Smooth muscle cell (in vitro differentiated cells): Measurements from ENCODE around the gene SH2D6. TPM values are rescaled to one million over a fixed set of nuclear protein-coding genes. Genes with fewer than 3 reads are reported as not detected.

Experiments
- DNase-seq: peaks from one replicate; lab custom pipeline; 2025; ENCODE audit not compliant: unreplicated experiment; lab: John Stamatoyannopoulos, UW
- H2AFZ ChIP-seq: fragments of 200-600 bp; sonication (generic); 2 replicates; pipeline ENCODE4 v1.6.0; 2016; ENCODE audit warnings: antibody characterized with exemption, low read depth, mild to moderate bottlenecking
- H3F3A ChIP-seq: fragments of 200-600 bp; sonication (generic); 2 replicates; pipeline ENCODE4 v1.6.0; 2017; ENCODE audit warnings: antibody characterized with exemption, low read depth
- H3K27ac ChIP-seq: fragments of 200-600 bp; sonication (generic); 2 replicates; pipeline ENCODE4 v1.5.1; 2016; ENCODE audit warnings: low read depth, mild to moderate bottlenecking
- H3K27me3 ChIP-seq: fragments of 200-600 bp; sonication (generic); 2 replicates; pipeline ENCODE4 v1.6.1; 2016; ENCODE audit warnings: low read depth, mild to moderate bottlenecking
- H3K36me3 ChIP-seq: fragments of 200-600 bp; sonication (generic); 2 replicates; pipeline ENCODE4 v1.5.1; 2016; ENCODE audit warnings: low read depth
- H3K4me1 ChIP-seq: fragments of 200-600 bp; sonication (generic); 2 replicates; pipeline ENCODE4 v1.5.1; 2016; ENCODE audit warnings: low read depth
- H3K4me2 ChIP-seq: fragments of 200-600 bp; sonication (generic); 2 replicates; pipeline ENCODE4 v1.6.0; 2016; ENCODE audit warnings: mild to moderate bottlenecking
- H3K4me3 ChIP-seq: fragments of 200-600 bp; sonication (generic); 2 replicates; pipeline ENCODE4 v1.5.1; 2016; ENCODE audit warnings: mild to moderate bottlenecking
- H3K79me2 ChIP-seq: fragments of 200-600 bp; sonication (generic); 2 replicates; pipeline ENCODE4 v1.6.0; 2016; ENCODE audit warnings: low read depth, mild to moderate bottlenecking
- H3K9ac ChIP-seq: fragments of 200-600 bp; sonication (generic); 2 replicates; pipeline ENCODE4 v1.6.0; 2016; ENCODE audit warnings: low read depth
- H3K9me3 ChIP-seq: fragments of 200-600 bp; sonication (generic); replicated peaks from 2 replicates; pipeline ENCODE4 v1.5.1; 2016; ENCODE audit warnings: low read depth
- H4K20me1 ChIP-seq: fragments of 200-600 bp; sonication (generic); 2 replicates; pipeline ENCODE4 v1.6.0; 2016; ENCODE audit warnings: low read depth
- CTCF ChIP-seq: fragments of 200-600 bp; sonication (generic); IDR thresholded peaks from 2 replicates; pipeline ENCODE4 v1.5.1; 2017; ENCODE audit warnings: borderline replicate concordance, mild to moderate bottlenecking, antibody characterized with exemption; ENCODE audit not compliant: insufficient read depth, poor library complexity, severe bottlenecking
- WGBS: methylation state at CpG from one replicate; pipeline ENCODE4 v1.1.7; 2016; ENCODE audit warnings: low lambda C conversion rate; 5-methylcytosine and 5-hydroxymethylcytosine counted together
- polyA plus RNA-seq: library from polyadenylated mRNA; unstranded; fragments of >200 nt; fragmentation: Nextera tagmentation; extraction: Ambion mirVana; gene quantifications from 2 replicates; pipeline ENCODE4 v1.2.1, GENCODE V29; 2016
- total RNA-seq: library from RNA; depleted of rRNA; stranded (reverse); fragments of >200 nt; gene quantifications from 2 replicates; pipeline ENCODE4 v1.2.3, GENCODE V29; 2014

SH2D6 gene
- total and polyA plus RNA-seq, 2 experiments from 2014 or later: not detected

DNA sequence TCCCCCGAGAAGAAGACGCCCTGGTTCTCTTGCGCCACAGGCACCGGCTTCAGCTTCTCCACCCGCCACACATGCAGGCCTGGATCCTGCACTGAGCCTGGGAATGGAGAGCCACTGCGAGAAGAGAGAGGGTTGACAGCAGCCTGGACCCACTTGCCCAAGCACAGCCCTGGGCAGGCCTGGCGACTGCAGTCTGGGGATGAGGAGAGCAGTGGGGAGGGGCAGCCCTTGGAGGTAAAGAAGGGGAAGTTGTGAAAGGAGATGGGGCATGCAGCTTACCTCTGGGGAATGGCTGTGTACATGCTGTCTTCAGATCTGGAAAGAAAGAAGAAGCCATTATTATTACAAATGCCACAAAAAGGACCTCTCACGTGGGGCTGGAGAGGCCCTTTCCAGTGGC is 16.7 kb upstream of the SH2D6 start:
- H3K4me3 ChIP-seq: no peak overlapping the region
- H3K4me2 ChIP-seq: no peak overlapping the region
- no peaks in the 10 kb centered on the region for H3K9me3 ChIP-seq
- H3K4me1 ChIP-seq: no peaks in the 10 kb centered on the region
- no peaks in the 10 kb centered on the region for H4K20me1 ChIP-seq
- no peaks in the 10 kb centered on the region for H3K36me3 ChIP-seq
- no peak for DNase-seq
- H3K27ac ChIP-seq: no peak overlapping the region
- WGBS: 95% methylated on average over 8 of the region's 8 CpGs
- H3K9ac ChIP-seq: no peak overlapping the region
- H3F3A ChIP-seq: no peaks in the 10 kb centered on the region
- TF ChIP-seq CTCF: no peak
- no peak overlapping the region for H2AFZ ChIP-seq
- peaks cover 13% of the 10 kb centered on the region for H3K79me2 ChIP-seq
- no peaks in the 10 kb centered on the region for H3K27me3 ChIP-seq

- H2AFZ ChIP-seq: no peak overlapping the region
- DNase-seq: no peak
- H3K4me3 ChIP-seq: no peak overlapping the region
- no peaks in the 10 kb centered on the region for H3K4me1 ChIP-seq
- H3K4me2 ChIP-seq: no peak overlapping the region
- no peak overlapping the region for H3K9ac ChIP-seq
- TF ChIP-seq CTCF: no peak
- WGBS: 75% methylated on average over 15 of the region's 15 CpGs
- no peaks in the 10 kb centered on the region for H3F3A ChIP-seq
- H3K9me3 ChIP-seq: no peaks in the 10 kb centered on the region
- H3K79me2 ChIP-seq: peaks cover 13% of the 10 kb centered on the region
- no peaks in the 10 kb centered on the region for H4K20me1 ChIP-seq
- peak overlapping the region; percentile 38 for H3K27ac ChIP-seq
- H3K36me3 ChIP-seq: no peaks in the 10 kb centered on the region
- no peaks in the 10 kb centered on the region for H3K27me3 ChIP-seq
Measured at GRCh38 chr2:85405201-85406059, 13.1 kb upstream of the SH2D6 start.

GRCh38 chr2:85409845-85410583 is 8.5 kb upstream of the SH2D6 start, which contains the start of gene CAPG:
TSS of gene CAPG (minus strand) at chr2:85410366. CDS start at chr2:85402145, 8,221 bp downstream.
- peaks cover 8% of the 10 kb centered on the region for H3K79me2 ChIP-seq
- TF ChIP-seq CTCF: no peak
- no peak within 1 kb of the TSS for H3K9ac ChIP-seq

More at GRCh38 chr2:85409845-85410583, 8.5 kb upstream of the SH2D6 start, which contains the start of gene CAPG:
- no peaks in the 10 kb centered on the region for H3K36me3 ChIP-seq
- H4K20me1 ChIP-seq: no peaks in the 10 kb centered on the region
- H3K4me3 ChIP-seq: no peak within 1 kb of the TSS
- no peak within 1 kb of the TSS for H3K4me2 ChIP-seq
- DNase-seq: no peak
- no peaks in the 10 kb centered on the region for H3K27me3 ChIP-seq
- H3K9me3 ChIP-seq: no peaks in the 10 kb centered on the region
- H2AFZ ChIP-seq: no peak within 1 kb of the TSS
- H3K4me1 ChIP-seq: peaks cover 4% of the 10 kb centered on the region
- no peak within 1 kb of the TSS for H3K27ac ChIP-seq
- WGBS: 66% methylated on average over 11 of the region's 12 CpGs
- peaks cover 4% of the 10 kb centered on the region for H3F3A ChIP-seq
